GM12878 (cell line): Measurements from ENCODE around the gene SCD5.

ENCODE experiments used
- ATF3 ChIP-seq: IDR thresholded peaks from 2 replicates; pipeline ENCODE4 v1.6.1; 2011; ENCODE audit warnings: low read depth, mild to moderate bottlenecking, low read length, moderate library complexity, borderline replicate concordance; ENCODE audit errors: extremely low read depth
- BCLAF1 ChIP-seq: fragments of 450-650 bp; IDR thresholded peaks from 2 replicates; pipeline ENCODE4 v1.6.1; 2017; ENCODE audit warnings: antibody characterized with exemption, mild to moderate bottlenecking, moderate library complexity
- CEBPB ChIP-seq, 2 experiments: fragments of 150-350 bp in 1 of 2; IDR thresholded peaks; 2 replicates each; pipeline ENCODE4 v1.6.1; 2012 to 2014; ENCODE audit warnings: low read depth in 2 of 2, low read length in 2 of 2, borderline replicate concordance in 1 of 2, inconsistent platforms in 1 of 2
- CTCF ChIP-seq, 3 experiments: IDR thresholded peaks in 2 of 3; conservative IDR thresholded peaks in 1 of 3; 2 replicates each; pipeline ENCODE4 v1.5.1; 2011; ENCODE audit warnings: low read depth in 3 of 3, low read length in 3 of 3, mild to moderate bottlenecking in 3 of 3, control low read depth in 2 of 3, moderate library complexity in 2 of 3, inconsistent platforms in 1 of 3, mixed read lengths in 1 of 3; ENCODE audit not compliant: control insufficient read depth in 2 of 3, insufficient read depth in 1 of 3; ENCODE audit errors: extremely low read depth in 1 of 3
- EP300 ChIP-seq, 2 experiments: fragments of 150-350 bp in 1 of 2; IDR thresholded peaks; 2 replicates each; pipeline ENCODE4 v1.6.1; 2011 to 2012; ENCODE audit warnings: low read depth in 2 of 2, low read length in 2 of 2, borderline replicate concordance in 1 of 2, improper control_type of control experiment in 1 of 2, inconsistent platforms in 1 of 2; ENCODE audit not compliant: control insufficient read depth in 1 of 2
- HDAC2 ChIP-seq: fragments of 200-600 bp; sonication (generic); IDR thresholded peaks from 2 replicates; pipeline ENCODE4 v1.6.1; 2017
- PML ChIP-seq: IDR thresholded peaks from 2 replicates; pipeline ENCODE4 v1.6.1; 2012; ENCODE audit warnings: low read length, inconsistent platforms
- POLR2AphosphoS5 ChIP-seq: IDR thresholded peaks from 2 replicates; pipeline ENCODE4 v1.6.1; 2011; ENCODE audit warnings: mild to moderate bottlenecking, low read length, inconsistent platforms
- RAD21 ChIP-seq: IDR thresholded peaks from 2 replicates; pipeline ENCODE4 v1.6.1; 2011; ENCODE audit warnings: mild to moderate bottlenecking, low read depth, low read length, moderate library complexity; ENCODE audit not compliant: insufficient read depth
- RAD51 ChIP-seq: fragments of 450-650 bp; IDR thresholded peaks from 2 replicates; pipeline ENCODE4 v1.6.1; 2016; ENCODE audit warnings: moderate library complexity, mild to moderate bottlenecking, inconsistent platforms
- REST ChIP-seq: IDR thresholded peaks from 2 replicates; pipeline ENCODE4 v1.6.1; 2012; ENCODE audit warnings: mild to moderate bottlenecking, low read depth, low read length
- RFX5 ChIP-seq: IDR thresholded peaks from 2 replicates; pipeline ENCODE4 v1.6.1; 2011; ENCODE audit warnings: low read depth, low read length, improper control_type of control experiment
- SIX5 ChIP-seq: IDR thresholded peaks from 2 replicates; pipeline ENCODE4 v1.6.1; 2011; ENCODE audit warnings: mild to moderate bottlenecking, low read depth, low read length, moderate library complexity; ENCODE audit not compliant: severe bottlenecking
- ZNF274 ChIP-seq: IDR thresholded peaks from one replicate; pipeline ENCODE4 v1.8.0; 2011; ENCODE audit not compliant: insufficient read length, insufficient read depth

GRCh38 chr4:82698412-82698811 lies 100.2 kb downstream of the SCD5 start:
- TF ChIP-seq CEBPB (IDR thresholded peaks at IDR 0.05; ENCODE audit: borderline replicate concordance in 1 of 2, low read depth in 2 of 2, low read length in 2 of 2) (no peak), ZNF274 (no peak), SIX5 (no peak), PML (no peak), RFX5 (no peak), EP300 (IDR thresholded peaks at IDR 0.05; ENCODE audit: borderline replicate concordance in 1 of 2, control insufficient read depth in 1 of 2, low read depth in 2 of 2, low read length in 2 of 2) (no peak), REST (no peak), RAD21 (no peak), POLR2AphosphoS5 (no peak), CTCF (IDR thresholded peaks at IDR 0.05 in 2 of 3, conservative IDR thresholded peaks at IDR 0.05 in 1 of 3; ENCODE audit: control insufficient read depth in 2 of 3, extremely low read depth in 1 of 3, insufficient read depth in 1 of 3, low read depth in 3 of 3, low read length in 3 of 3) (no peak), HDAC2 (no peak), ATF3 (no peak), RAD51 (no peak), BCLAF1 (no peak)
